NT2/D1 (cell line): ENCODE results near the gene NAV2.

ENCODE experiments used
- SUZ12 ChIP-seq: IDR thresholded peaks from 2 replicates; pipeline ENCODE4 v1.6.1; 2011; ENCODE audit not compliant: insufficient read length, insufficient read depth; ENCODE audit errors: extremely low read depth
- YY1 ChIP-seq: IDR thresholded peaks from 2 replicates; pipeline ENCODE4 v1.6.1; 2011; ENCODE audit not compliant: insufficient read length, insufficient read depth
- ZNF274 ChIP-seq: IDR thresholded peaks from 2 replicates; pipeline ENCODE4 v1.6.1; 2011; ENCODE audit warnings: mild to moderate bottlenecking, low read depth, low read length

GRCh38 chr11:19924311-19924710 lies 211.7 kb downstream of the NAV2 start:
- TF ChIP-seq SUZ12 (no peak), YY1 (no peak), ZNF274 (no peak)
